Dedifferentiated amniotic fluid mesenchymal stem cell (primary cell): ENCODE data around the gene DCUN1D3.
A peak's percentile ranks its signal among the peaks of the same experiment; 100 is the strongest.
"Not testable (repeated sequence)": the region's sequence is repeated elsewhere in the genome, so short reads cannot be mapped to it uniquely, and the experiment has no call there.

Experiments used
- DNase-seq: peaks from one replicate; pipeline ENCODE4 v3.0.0-alpha.2; 2016; ENCODE audit errors: extremely low spot score

Gene DCUN1D3

GRCh38 chr16:20887207-20887606 is 13.0 kb downstream of the DCUN1D3 start:
- DNase-seq, result no peak

- no peak for DNase-seq
Observed at GRCh38 chr16:20886320-20886719, 13.8 kb downstream of the DCUN1D3 start.

- no peak for DNase-seq
Observed at GRCh38 chr16:20884240-20884556, 16.0 kb downstream of the DCUN1D3 start.

DNA sequence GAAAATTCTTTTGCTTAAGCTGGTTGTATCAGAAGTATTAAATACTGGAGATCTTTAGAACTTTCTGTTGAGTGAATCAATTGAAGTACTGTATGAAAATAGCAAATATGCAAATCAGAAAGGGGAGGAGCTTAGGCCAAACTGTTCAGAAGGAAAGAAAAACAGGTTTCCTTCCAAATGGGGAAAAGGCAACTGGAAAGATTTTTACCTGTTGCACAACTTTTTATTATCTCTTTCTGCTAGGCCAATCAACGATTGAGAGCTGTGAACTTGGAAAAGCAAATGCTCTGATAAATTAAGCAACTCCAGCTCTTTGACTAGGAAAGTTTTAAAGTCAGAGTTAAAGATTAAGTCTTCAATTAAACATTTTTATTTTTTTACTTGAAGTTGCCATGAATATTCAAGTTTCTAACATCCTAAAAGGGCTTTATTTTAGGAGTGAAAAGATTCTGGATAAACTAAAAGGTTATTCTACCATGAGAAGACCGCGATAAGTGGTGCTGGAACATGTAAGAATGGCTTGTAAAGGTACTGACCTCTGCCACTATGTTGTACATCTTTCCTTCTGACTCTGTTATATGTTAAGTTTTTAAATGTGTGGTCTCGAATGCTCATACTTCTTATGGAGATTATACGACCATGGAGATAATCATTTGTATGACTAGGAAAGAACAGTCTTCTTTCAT is 16.5 kb downstream of the DCUN1D3 start:
- DNase-seq, result no peak

GRCh38 chr16:20881503-20881878 is 18.7 kb downstream of the DCUN1D3 start:
- no peak for DNase-seq

GRCh38 chr16:20880867-20881502 is 19.2 kb downstream of the DCUN1D3 start:
- DNase-seq, result no peak

DNA sequence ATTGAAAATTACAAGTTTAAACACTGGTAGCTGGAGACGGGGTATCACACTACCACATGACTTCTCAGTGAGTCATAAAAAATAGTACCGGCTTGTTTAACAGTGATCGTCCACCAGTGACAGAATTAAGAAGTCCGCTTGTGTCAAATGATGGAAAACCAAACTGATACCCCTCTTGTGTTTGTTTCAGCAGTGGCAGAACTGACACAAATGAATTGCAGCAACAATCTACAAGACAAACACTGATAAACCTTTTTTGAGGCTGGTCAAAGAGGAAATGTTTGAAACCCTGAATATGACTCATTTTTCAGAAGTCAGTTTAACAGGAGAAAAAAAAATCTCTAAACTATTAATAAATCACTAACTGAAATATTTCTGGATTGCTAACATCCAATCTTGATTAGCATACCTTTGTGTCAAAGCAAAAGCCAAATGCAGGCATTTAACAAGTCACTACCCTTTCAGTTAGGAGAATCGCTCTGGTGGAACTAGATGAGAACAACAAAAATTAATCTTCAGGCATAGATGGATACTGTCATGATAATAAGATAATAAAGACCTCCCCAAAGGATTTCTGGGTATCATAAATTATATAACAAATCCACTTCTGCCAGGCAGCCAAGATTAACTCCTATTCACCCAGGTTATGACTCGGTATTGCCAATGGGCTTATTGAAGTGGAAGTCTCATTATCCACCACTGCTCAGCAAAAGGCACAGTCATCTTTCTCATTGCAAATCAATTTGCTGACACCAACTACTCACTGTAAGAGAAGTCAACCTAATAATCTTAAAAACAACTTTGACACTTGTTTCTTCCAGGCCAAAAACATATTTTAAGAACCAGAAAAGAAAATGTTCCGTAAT is 20.8 kb downstream of the DCUN1D3 start:
- DNase-seq, result no peak

DNA sequence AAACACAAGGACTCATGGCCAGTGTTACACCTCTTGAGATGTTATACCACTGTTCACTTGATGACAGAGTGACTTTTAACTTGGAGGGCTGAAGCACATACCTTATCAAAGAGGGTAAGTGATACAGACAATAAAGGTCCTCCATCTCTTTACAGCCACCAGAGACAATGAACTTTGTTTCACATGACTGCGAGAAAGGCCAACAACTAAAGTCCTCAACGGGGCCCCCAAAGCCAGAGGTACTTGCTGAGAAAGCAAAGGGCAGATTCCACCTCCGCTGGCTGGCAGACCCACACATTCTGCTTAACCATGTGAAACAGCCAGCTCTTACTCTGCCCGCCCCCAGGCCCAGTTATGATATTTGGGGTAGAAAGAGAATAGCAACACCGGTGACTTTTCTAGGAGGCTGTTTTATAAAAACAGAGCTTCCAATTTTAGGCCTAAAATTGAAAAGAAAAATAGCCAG is 21.4 kb downstream of the DCUN1D3 start:
- no peak for DNase-seq

GRCh38 chr16:20875355-20875650 is 24.9 kb downstream of the DCUN1D3 start:
- no peak for DNase-seq

DNA sequence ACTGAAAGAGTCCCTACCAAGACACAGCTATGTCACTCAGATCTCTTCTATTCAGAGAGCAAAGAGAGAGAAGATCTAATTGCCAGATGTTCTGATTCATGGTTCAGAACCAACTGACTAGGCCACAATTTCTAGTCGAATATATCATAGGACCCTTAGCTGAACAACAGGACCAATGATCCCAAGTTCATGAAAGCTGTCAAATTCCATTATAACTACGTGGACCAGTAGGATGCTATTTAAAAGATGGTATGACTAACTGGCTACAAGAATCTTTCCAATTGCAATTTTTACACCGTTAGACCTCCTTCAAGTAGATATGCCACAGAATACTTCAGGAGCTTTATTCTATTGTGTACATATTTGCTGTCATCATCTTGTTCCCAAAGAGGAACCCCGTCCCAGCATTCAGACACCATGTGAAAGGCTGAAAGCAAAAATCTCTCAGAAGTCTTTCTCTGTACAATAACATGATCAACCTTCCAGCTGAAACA is 26.0 kb downstream of the DCUN1D3 start:
- no peak for DNase-seq

- no peak for DNase-seq
Observed at GRCh38 chr16:20873331-20873730, 26.8 kb downstream of the DCUN1D3 start.

DNA sequence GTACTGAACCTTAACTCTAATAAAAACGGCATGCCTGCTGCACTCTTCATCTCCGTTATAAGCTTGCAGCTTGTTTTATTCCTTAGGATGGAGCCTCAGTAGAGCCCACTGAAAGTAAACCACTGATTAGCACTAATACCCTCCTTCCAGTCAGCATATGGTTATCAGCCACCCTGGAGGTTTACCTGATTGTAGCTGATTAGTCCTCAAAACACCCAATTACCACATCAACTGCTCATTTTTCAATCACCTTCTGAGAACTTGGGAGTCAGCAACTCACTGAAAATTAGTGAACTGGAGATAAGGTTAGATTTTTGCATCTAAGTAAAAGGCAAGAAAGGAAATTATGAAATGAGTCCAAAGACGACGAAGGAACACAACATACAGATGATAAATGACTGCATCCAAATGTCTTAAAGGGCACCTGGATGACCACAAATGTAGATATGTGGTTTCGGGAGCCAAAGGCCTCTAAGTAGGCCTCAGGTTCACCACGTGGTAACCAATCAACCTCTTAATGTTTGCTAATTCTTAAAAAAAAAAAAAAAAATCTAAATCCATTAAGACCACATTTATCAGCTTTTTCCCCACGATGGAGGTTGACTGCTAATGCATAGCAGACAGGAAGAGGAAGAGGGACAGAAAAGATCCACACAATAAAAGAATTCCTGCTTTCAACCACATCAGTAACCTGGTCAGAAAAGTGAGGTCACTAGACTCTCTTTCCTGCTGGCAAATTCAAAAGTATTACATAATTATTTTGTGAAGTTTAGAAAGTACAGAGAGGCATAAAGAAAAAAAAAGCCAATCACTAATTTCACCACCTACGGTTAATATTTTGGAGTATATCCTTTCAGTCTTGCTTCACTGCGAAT is 28.0 kb downstream of the DCUN1D3 start:
- no peak for DNase-seq

- no peak for DNase-seq
Observed at GRCh38 chr16:20871258-20871657, 28.9 kb downstream of the DCUN1D3 start.

DNA sequence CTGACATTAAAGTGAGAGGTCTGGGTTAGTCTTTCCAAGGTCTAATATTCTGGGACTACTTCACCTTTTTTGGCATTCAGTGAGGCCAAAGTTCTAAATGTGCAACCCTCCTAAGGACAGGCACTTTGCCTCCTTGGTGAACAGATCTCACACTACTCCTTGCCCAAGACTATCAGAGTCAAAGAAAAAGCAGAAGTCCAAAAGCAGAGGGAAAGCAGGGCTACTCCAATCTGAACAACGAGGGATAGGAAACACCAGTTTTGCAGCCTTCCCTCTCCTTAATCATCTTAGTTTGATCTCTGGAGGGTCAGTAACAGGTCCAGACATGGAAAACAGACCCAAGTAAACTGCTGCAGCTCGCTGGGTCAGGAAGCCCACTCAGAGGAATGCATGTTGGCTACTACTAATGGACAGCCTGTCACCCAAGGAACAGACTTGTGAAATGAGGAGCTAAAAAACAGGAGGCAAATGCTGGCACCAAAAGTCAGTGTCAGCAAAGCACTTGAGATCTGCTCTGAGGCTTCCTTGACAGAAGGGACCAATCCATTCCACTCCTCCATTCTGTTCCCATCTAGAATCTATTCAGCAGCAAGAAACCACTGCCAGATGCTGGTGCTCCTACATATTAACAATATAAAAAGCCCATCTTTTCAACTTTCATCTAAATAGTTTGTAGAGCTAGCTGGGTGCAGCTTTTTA is 29.9 kb downstream of the DCUN1D3 start:
- no peak for DNase-seq

DNA sequence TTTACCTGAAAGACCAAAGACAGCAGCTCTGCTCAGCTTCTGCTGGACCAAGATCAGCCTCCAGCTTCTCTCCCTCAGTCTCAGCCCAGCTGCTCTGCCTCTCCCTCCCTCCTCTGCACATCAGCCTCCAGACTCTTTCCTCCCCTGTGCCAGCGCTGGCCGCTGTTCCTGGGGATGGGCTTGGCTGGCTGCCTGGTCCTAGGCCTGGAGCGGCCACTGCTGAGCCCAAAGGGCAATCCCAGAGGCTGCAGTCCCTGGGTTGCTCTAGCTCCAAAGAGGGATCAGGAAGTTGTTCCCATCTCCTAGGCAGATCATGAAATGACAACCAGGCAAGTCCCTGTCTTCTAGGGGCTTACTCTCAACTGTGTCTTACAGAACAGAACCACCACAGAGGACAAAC is 31.3 kb downstream of the DCUN1D3 start:
- no peak for DNase-seq

DNA sequence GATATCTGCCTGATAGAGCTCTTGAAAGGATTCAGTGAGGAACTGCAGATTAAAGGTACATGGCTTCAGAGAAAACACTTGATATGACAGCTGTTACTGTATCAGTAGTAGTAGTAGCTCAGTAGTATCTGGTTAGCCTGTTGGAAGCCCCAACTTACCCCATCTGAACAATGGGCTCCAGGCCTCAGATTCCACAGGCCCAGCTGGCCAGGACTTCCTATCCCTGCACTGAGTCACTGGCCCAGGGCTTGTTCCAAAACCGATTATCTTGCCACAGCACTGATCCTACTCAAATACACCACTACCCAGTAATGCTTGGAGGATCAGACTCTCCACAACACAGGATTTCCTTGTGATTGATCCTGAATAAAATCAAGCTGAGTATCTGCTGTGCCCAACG is 32.6 kb downstream of the DCUN1D3 start:
- no peak for DNase-seq

DNA sequence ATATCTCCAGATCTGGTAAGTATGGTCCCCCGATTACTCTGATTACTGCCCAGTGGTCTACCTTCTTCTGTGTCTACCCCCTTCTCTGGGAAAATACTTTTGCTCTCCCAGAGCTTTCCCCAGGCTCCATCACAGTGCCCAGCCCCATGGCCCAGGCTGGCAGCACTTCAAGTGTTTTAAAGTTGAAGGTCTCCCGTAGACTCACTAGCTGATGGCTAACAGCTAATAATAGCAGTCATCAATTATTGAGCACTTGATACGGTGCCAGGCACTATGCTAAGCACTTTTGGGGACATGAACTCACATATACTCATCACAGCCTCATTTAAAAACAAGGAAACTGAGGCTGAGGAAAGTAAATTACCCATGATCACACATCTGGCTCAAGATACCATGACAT is 33.4 kb downstream of the DCUN1D3 start:
- no peak for DNase-seq

GRCh38 chr16:20866145-20866772 is 33.9 kb downstream of the DCUN1D3 start:
- peak; percentile 74 for DNase-seq

- DNase-seq, result no peak
Observed at GRCh38 chr16:20865420-20866131, 34.6 kb downstream of the DCUN1D3 start.

- not testable (repeated sequence) for DNase-seq
Observed at GRCh38 chr16:20864376-20864775, 35.8 kb downstream of the DCUN1D3 start.
